C4-2B (cell line): ENCODE measurements around the gene ARRB1.

ENCODE experiments used
- ZFX ChIP-seq: fragments of 450-650 bp; IDR thresholded peaks from 2 replicates; pipeline ENCODE4 v1.6.1; 2017
- TF ChIP-seq, protein P1 (sequence below): fragments of 450-650 bp; conservative IDR thresholded peaks from 2 replicates; pipeline ENCODE4 v1.5.1; 2017; ENCODE audit warnings: mild to moderate bottlenecking

DNA sequence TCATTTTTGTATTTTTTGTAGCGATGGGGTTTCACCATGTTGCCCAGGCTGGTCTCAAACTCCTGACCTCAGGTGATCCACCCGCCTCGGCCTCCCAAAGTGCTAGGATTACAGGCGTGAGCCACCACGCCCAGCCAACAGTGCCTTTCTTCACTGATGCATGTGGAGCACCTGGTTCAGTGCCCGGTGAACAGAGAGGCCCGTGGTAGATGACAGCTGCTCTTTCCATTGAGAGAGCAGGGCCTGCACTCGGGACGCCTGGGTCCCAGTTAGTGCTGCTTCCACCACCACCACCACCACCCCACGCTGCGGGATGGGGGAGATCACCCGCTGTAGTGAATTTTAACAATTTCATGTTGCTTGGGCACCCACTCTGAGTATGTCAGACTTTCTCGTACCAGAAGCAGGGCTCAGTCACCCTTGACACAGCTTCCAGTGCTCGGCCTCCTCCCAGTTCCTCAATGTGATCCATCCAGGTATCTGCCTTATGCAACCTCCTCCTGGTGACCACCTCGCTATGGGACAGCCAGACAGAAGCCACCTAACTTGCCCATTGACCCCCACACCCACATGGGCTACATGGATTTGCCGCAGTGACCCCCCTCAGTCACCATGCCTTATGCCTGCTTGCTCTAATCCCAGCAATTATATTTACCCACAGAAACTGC lies 36.6 kb downstream of the ARRB1 start:
- TF ChIP-seq, protein P1, sequence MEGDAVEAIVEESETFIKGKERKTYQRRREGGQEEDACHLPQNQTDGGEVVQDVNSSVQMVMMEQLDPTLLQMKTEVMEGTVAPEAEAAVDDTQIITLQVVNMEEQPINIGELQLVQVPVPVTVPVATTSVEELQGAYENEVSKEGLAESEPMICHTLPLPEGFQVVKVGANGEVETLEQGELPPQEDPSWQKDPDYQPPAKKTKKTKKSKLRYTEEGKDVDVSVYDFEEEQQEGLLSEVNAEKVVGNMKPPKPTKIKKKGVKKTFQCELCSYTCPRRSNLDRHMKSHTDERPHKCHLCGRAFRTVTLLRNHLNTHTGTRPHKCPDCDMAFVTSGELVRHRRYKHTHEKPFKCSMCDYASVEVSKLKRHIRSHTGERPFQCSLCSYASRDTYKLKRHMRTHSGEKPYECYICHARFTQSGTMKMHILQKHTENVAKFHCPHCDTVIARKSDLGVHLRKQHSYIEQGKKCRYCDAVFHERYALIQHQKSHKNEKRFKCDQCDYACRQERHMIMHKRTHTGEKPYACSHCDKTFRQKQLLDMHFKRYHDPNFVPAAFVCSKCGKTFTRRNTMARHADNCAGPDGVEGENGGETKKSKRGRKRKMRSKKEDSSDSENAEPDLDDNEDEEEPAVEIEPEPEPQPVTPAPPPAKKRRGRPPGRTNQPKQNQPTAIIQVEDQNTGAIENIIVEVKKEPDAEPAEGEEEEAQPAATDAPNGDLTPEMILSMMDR = no peak
- no peak for TF ChIP-seq ZFX
